ENCODE data around the gene CD99. TPM values are rescaled to one million over a fixed set of nuclear protein-coding genes. Genes with fewer than 3 reads are reported as not detected.
"Not testable (repeated sequence)": the region's sequence is repeated elsewhere in the genome, so short reads cannot be mapped to it uniquely, and the experiment has no call there.

CD99 gene
- total RNA-seq, 4 donors from 2014 or later, result 110 to 207 (median 133) TPM

- no peaks in the 10 kb centered on the region for H3K27me3 ChIP-seq
- H3K4me3 ChIP-seq, result no peak overlapping the region
- H3K4me1 ChIP-seq, result no peaks in the 10 kb centered on the region
- ATAC-seq (no peak), DNase-seq (no peak)
- peaks cover 0 to 86% of the 10 kb centered on the region in 2 donors for H3K36me3 ChIP-seq
- no peaks in the 10 kb centered on the region for H3K9me3 ChIP-seq
- intact Hi-C loops (cut with DNase I; ENCODE audit: low total_unique reads) (no loop called here), in situ Hi-C loops (cut with MboI; ENCODE audit: low sequenced_read_pairs in 4 of 4) (no loop called here)
- H3K27ac ChIP-seq, result no peak overlapping the region
- TF ChIP-seq CTCF (IDR thresholded peaks at IDR 0.05 in 4 of 5, conservative IDR thresholded peaks at IDR 0.05 in 1 of 5) (no peak), POLR2A (IDR thresholded peaks at IDR 0.05) (no peak)
Observed at GRCh38 chrX:2719774-2720447, 28.8 kb downstream of the CD99 start.

- no peak overlapping the region for H3K4me3 ChIP-seq
- H3K36me3 ChIP-seq, result peaks cover 0 to 88% of the 10 kb centered on the region in 2 donors
- H3K9me3 ChIP-seq, result no peaks in the 10 kb centered on the region
- no peaks in the 10 kb centered on the region for H3K27me3 ChIP-seq
- ATAC-seq (no peak), DNase-seq (no peak)
- intact Hi-C loops (cut with DNase I; ENCODE audit: low total_unique reads) (no loop called here), in situ Hi-C loops (cut with MboI; ENCODE audit: low sequenced_read_pairs in 4 of 4) (no loop called here)
- no peak for TF ChIP-seq CTCF (IDR thresholded peaks at IDR 0.05 in 4 of 5, conservative IDR thresholded peaks at IDR 0.05 in 1 of 5)
- no peak for TF ChIP-seq POLR2A (IDR thresholded peaks at IDR 0.05)
- H3K27ac ChIP-seq, result no peak overlapping the region
- no peaks in the 10 kb centered on the region for H3K4me1 ChIP-seq
Observed at GRCh38 chrX:2723286-2723879, 32.3 kb downstream of the CD99 start.

GRCh38 chrX:2727264-2727663, 36.2 kb downstream of the CD99 start:
- intact Hi-C loops (cut with DNase I; ENCODE audit: low total_unique reads); H3K4me1 ChIP-seq; in situ Hi-C loops (cut with MboI; ENCODE audit: low sequenced_read_pairs in 4 of 4); DNase-seq; H3K27me3 ChIP-seq; H3K4me3 ChIP-seq; H3K9me3 ChIP-seq; H3K27ac ChIP-seq: not testable (repeated sequence)
- H3K36me3 ChIP-seq, result peaks cover 0 to 73% of the 10 kb centered on the region in 2 donors
- peak in 1 of 2 donors; percentile 32 for ATAC-seq

GRCh38 chrX:2732076-2732475, 41.0 kb downstream of the CD99 start:
- Histone ChIP-seq H3K4me1 (no peaks in the 10 kb centered on the region), H3K9me3 (no peaks in the 10 kb centered on the region), H3K4me3 (no peak overlapping the region), H3K27me3 (no peaks in the 10 kb centered on the region), H3K27ac (no peak overlapping the region), H3K36me3 (peaks cover 0 to 57% of the 10 kb centered on the region in 2 donors)
- no peak for DNase-seq
- ATAC-seq, result no peak
- intact Hi-C loops (cut with DNase I; ENCODE audit: low total_unique reads) (no loop called here), in situ Hi-C loops (cut with MboI; ENCODE audit: low sequenced_read_pairs in 4 of 4) (no loop called here)
- TF ChIP-seq CTCF (IDR thresholded peaks at IDR 0.05 in 4 of 5, conservative IDR thresholded peaks at IDR 0.05 in 1 of 5) (no peak), POLR2A (IDR thresholded peaks at IDR 0.05) (no peak)

- Histone ChIP-seq H3K9me3 (no peaks in the 10 kb centered on the region), H3K36me3 (peaks cover 0 to 51% of the 10 kb centered on the region in 2 donors), H3K27me3 (no peaks in the 10 kb centered on the region), H3K4me3 (no peak overlapping the region), H3K4me1 (no peaks in the 10 kb centered on the region), H3K27ac (no peak overlapping the region)
- intact Hi-C loops (cut with DNase I; ENCODE audit: low total_unique reads) (no loop called here), in situ Hi-C loops (cut with MboI; ENCODE audit: low sequenced_read_pairs in 4 of 4) (no loop called here)
- no peak for TF ChIP-seq CTCF (IDR thresholded peaks at IDR 0.05 in 4 of 5, conservative IDR thresholded peaks at IDR 0.05 in 1 of 5)
- TF ChIP-seq POLR2A (IDR thresholded peaks at IDR 0.05), result no peak
- DNase-seq (no peak), ATAC-seq (no peak)
Observed at GRCh38 chrX:2732649-2733048, 41.6 kb downstream of the CD99 start.

Data from gastrocnemius medialis (tissue), 4 donors.